ENCODE results near the gene FRMD4A. TPM values are rescaled to one million over a fixed set of nuclear protein-coding genes. Genes with fewer than 3 reads are reported as not detected.
"Not testable (repeated sequence)": the region's sequence is repeated elsewhere in the genome, so short reads cannot be mapped to it uniquely, and the experiment has no call there.

The FRMD4A gene
- polyA plus RNA-seq, 4 donors: 59.5 to 85.2 (median 76.5) TPM

DNA sequence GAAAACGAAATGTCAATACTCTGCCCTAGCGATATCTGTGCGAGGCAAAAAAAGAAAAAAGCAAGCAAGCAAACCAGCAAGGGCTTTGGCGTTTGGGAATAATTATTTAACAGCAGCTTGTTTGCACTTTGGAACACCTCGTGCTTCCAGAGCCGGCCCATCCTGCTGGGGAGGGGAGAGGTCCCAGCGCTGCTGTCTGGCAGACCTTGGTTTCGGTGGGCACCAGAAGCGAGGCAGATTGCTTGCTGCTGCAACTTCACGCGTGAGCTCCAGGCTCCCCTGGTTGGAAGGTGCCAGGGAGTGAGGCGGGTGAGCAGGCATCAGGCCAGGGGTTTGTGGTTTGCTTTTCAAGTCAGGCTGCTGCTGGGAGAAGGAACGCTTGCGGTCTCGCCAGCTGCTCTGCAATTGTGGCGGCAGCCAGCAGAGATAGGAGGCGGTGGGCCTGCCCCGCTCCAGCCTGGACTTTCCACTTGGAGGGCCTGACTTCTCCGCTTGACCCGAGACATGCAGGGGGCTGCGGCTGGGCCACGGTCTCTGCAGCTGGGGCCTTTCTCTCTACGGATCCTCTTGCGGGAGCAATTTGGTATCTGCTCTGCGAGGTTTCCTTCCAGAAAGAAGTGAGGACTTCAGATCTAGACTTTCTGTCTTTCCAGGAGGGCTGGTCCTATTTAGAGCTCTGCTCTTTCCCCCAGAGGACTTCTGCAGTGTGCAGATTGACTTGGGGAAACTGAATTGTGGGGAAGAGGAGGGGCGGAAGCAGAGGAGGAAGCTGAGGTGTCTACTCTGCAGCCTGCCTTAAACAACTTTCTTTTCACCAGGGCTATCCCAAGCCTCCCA lies 612.6 kb downstream of the FRMD4A start:
- DNase-seq (ENCODE audit: low read depth in 4 of 4, low spot score in 3 of 4): no peak

DNA sequence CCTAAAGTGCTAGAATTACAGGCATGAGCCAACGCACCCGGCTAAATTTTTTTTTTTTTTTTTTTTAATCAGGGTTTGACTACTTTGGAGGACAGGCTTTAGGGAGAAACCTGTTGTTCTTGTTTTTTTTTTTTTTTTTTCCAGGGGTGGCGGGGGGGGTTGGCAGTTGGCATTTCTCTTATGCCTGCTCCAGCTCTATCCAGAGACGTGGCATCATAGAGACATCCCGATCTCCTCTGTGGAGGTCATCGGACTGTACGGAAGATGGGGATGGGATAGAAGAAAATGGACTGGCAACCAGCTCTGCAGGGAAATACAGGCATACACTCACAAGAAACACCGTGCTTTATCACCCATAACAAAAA lies 613.2 kb downstream of the FRMD4A start:
- DNase-seq (ENCODE audit: low read depth in 4 of 4, low spot score in 3 of 4): no peak

DNA sequence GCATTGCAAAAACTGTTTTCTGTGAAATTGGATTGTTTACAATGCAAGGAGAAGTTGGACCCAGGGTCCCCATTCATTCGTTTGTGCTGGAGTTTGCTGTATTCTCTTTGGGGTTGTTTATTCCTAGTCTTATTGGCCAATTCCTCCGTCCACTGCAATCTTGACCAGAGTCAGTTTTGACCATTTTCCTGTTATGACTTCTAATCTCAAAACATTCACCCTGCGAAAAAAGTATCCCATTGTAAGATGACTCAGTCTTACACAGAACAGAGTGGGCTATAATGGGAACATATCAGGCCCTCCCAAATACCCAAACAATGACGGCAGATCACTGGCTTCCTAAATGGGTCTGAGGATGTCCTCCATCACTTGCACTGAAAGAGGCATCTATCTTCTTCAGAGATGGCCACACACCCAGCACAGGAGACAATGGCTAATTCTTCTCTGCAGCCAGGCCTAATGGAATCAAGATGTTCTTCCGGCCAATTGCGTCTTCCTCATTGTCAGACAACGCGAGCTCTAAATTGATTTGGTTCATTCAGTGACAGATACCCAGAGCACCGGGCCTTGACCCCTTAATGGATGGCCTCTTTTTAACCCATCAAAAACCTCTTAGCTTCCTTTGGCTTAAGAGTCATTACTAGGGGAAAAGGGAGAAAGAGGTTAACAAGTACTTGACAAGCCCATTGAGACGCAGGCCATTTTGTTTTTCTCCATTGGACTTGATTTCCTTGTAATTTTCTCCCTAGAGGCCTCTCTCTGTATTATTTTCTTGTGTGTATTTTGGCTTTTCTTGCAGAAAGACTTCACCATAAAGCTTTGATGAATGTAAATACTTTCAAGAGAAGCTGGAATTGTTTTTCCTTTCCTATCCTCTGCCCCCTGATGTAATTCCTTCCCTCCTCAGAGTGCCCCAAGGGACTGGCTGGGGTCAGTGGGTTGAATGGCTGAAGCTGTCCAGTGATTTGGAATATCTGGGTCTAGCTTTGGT lies 614.3 kb downstream of the FRMD4A start:
- no peak for DNase-seq (ENCODE audit: low read depth in 4 of 4, low spot score in 3 of 4)

DNA sequence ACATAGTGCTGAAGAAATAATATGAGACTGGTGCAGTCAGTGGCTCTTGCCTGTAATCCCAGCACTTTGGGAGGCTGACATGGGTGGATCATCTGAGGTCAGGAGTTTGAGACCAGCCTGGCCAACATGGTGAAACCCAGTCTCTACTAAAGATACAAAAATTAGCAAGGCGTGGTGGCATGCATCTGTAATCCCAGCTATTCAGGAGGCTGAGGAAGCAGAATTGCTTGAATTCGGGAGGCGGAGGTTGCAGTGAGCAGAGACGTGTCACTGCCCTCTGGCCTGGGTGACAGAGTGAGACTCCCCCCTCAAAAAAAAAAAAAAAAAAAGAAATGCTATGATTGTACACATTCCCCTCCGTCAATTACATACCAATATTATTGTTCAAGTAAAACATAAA lies 615.1 kb downstream of the FRMD4A start:
- not testable (repeated sequence) for DNase-seq (ENCODE audit: low read depth in 4 of 4, low spot score in 3 of 4)

DNA sequence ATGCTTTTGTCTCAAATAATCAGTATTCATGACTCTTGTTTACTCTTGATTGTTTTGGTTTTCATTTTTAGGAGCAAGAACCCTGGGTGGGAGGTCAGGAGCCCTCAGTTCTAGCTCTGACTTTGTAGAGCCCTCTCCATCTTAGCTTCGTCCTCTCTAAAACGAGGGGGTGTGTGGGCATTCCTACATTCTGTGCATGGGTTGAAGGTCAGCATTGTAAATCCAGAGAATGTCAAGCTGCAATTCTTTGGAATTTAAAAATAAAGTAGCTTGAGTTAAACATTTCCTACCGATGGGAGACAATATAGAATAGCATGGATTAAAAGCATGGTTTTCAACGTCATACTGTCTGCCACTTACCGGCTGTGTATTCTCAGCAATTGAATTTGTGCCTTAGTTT lies 615.6 kb downstream of the FRMD4A start:
- no peak for DNase-seq (ENCODE audit: low read depth in 4 of 4, low spot score in 3 of 4)

DNA sequence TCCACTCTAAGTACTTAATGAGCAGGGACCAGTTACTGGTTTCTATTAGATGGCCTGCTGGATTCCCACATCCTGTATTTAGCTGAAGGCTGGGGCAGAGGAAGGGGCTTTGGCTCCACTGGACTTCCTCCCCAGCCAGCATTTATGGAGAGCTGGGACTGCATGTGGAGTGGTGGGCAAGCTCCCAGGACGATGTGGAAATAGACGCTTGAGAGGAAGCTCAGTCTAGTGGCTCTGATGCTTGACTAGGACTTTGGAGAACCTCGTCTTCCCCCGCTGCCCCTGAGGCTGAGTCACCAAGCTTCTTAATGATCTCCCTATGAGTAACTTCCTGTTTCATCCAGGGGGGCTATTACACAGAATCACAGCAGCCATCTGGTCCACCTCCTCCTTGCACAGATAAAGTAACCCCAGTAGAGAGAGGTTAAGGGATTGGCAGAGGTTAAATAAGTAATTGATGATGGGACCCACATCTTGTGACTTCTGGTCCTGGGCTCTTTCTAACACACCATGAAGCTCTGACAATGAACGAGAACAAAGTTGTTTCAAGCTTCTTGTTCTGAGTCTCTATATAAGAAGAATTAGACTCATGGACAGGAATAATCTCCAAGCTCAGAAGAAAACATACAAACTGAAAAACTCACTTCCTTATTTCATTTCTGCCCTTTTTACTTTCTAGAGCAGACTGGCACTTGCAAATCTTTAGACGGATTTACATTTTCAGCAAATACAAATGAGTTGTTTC lies 617.7 kb downstream of the FRMD4A start:
- no peak for DNase-seq (ENCODE audit: low read depth in 4 of 4, low spot score in 3 of 4)

DNA sequence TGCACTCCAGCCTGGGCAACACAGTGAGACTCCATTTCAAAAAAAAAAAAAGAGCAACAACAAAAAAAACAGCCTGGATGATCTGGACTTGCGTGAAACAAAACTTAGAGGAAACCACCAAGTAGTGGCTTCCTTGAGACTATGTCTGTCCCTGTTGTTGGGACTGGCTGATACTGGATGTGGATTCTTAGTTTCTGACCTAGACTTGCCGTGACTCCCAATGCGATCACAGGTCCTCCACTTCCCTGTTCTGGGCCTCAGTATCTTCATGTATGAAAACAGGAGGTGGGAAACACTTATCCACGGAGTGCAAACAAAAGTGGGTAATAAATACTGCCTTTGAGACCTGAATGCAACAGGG lies 618.3 kb downstream of the FRMD4A start:
- no peak for DNase-seq (ENCODE audit: low read depth in 4 of 4, low spot score in 3 of 4)

DNA sequence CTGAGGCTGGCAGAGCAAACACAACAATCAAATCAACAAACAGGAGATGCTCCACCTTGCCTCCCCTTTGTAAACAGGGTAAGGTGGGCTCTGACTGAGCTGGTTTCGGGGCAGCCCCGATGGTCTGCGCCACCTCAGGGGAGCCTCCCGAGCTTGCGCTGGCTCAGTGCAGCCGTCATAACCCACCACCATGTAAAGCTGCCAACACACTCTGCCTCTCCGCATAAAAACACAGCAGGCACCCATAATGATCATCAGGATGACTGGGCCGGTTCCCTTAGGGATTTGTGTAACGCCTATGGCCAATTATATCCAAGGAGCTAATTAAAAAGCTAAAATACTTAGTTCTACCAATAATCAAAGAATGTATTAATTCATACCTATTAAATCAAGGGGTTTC lies 619.4 kb downstream of the FRMD4A start:
- no peak for DNase-seq (ENCODE audit: low read depth in 4 of 4, low spot score in 3 of 4)

DNA sequence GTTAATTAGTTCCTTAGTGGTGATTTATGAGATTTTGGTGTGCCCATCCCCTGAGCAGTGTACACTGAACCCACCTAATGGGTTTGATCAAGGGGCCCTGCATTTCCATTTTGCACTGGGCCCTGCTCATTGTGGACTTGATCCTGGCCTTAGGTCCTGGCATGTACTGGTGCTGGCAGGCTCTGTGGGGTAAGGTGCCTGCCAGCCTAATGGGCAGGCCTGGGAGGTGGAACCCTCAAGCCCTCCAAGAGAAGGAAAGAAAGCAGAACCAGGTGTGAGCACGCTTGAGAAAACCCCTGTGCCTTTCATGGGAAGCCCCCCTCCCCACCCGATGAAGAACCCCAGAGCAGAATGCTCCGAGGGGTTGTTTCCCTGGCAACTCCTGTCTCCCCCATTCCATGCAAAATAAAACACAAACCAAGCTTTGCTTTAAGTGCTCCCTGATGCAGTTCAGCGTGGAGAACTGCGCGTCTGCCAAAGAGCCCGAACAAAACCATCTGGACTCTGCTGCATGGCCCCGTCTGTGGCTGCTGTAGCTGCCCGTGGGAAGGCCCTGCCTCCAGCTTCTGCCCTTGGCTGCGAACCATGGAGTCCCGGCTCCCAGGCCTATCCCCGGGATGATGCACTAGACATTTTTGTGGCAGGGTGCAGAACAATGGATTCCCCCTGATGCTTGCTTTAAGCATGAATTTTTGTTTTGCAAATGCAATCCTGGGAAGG lies 620.6 kb downstream of the FRMD4A start:
- DNase-seq (ENCODE audit: low read depth in 4 of 4, low spot score in 3 of 4): no peak

DNA sequence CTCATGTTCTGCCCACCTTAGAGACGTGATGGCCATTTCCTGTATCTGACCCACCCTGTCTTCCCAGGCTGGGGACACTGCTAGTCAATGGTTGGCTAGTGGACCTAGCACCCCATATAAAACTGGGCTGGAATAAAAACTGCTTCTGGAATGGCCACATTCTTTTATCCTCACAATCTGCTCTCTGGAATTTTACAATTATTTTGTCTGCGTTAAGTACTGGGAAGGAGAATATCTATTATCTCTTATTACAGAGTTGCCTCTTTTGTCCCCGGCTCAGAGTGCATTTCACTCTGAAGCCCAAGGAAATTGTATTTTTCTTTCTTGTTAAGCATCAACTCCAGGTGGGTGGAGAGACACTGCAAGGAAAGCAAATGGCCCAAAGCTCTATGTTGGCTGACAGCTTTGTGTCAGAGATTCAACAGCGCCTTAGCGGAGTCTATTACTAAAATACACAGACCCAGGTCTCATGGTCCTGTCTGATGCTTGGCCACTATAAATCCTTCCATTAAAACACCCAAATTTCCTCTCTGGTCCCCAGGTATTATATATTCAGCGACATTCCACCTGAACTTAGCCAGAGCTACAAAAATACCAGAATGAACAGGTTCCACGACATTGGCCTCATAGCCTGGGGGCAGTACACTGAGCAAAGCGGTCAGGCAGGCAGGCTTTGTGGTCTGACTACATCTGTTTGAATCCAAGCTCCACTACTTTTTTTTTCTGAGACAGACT lies 622.3 kb downstream of the FRMD4A start:
- no peak for DNase-seq (ENCODE audit: low read depth in 4 of 4, low spot score in 3 of 4)

DNA sequence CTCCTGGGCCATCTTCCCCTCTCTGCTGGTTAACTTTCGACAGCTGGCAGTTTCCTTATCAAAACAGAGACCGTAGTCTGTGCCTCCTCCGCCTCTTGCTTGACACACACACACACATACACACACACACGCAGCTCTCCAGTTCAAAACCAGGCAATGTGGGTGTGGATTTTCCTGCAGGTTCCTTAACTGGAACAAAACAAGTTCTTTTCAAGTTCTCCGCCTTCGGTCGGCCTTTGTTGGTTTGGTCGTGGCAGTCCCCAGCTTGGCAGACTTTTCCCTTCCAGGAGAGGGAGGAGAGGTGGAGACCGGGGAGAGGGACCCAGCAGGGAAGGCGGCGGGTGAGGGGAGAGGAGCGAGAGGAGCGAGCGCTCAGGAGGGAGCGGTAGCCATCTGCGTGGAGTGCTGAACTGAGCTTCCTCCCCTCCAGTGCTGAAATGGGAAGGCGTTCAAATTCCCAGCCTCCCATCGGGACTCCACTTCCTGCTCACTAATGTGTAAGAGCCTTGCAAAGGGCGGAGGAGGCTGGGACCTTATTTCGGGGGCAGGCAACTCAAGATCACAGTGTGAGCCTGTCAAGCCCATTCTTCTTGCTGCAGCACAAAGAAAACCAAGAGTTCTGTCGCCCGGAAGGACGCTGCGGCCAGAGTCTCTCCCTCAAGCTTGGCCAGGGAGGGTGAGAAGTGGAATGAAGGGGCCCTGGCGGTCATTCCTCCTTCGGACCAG lies 623.4 kb downstream of the FRMD4A start:
- DNase-seq (ENCODE audit: low read depth in 4 of 4, low spot score in 3 of 4): peak; percentile 80 to 86 (median 85)

DNA sequence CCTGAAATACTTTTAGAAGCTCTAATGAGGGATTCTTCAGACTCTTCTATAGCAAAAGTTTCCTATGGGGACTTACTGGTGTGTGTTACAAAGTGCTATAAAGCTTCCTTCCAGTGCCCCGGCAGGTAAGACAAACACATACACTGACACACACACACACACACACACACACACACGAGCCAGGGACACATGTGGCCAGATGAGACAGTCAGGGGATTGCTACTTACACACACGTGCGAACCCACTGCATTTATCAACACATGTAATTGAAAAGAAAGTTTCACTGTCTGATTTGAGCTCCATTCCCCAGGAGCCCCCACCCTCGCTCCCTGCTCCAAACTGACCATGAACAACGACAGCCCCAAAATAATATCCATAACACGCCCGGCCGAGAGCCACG lies 624.1 kb downstream of the FRMD4A start:
- no peak for DNase-seq (ENCODE audit: low read depth in 4 of 4, low spot score in 3 of 4)

DNA sequence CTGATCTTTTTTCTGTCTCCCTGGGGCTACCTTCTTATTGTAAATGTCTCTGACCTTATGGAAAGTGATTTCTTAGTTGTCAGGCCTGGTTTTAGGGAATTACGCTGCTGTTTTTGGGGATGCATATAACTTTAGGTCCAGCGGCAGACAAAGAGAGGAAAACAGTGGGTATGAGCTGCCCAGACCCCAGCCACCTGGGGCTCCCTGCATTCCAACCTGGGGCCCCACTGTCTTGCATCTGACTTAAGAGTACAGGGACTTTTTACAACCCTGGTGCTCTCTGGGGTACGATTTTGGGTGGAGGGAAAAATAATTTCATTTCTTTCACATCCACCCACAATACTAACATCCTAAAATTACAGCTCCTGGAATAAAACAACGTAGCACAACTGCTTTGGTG lies 624.5 kb downstream of the FRMD4A start:
- no peak for DNase-seq (ENCODE audit: low read depth in 4 of 4, low spot score in 3 of 4)

DNA sequence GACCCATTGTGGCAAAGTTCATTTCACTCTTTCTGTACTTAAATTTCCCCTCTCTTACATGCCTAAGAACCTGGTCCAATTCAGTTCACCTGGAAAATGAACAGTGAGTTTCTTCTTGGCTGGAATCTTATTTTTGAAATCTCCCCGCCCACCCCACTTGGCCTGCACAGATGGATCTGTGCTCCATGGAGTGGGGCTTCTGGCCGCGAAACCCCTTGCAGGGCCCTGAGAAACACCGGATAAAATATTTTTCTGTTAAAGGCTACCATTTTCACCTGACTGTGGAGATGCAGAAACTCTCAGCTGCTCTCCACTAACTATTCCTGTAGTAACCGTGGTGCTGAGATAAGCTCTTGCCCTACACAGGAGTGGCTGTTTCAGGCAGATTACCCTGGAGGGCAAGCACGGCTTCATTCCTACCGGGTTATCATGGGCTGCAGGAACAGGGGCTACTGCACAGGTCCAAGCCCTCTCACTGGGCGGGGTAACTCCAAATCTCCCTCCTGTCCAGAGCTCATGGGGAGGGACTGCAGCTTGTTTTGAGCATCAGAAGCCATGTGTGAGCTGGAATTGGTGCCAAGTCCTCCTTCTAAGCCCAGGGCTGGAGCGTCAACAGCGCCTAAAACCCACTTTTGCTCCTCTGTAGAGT lies 625.1 kb downstream of the FRMD4A start:
- DNase-seq (ENCODE audit: low read depth in 4 of 4, low spot score in 3 of 4): no peak

DNA sequence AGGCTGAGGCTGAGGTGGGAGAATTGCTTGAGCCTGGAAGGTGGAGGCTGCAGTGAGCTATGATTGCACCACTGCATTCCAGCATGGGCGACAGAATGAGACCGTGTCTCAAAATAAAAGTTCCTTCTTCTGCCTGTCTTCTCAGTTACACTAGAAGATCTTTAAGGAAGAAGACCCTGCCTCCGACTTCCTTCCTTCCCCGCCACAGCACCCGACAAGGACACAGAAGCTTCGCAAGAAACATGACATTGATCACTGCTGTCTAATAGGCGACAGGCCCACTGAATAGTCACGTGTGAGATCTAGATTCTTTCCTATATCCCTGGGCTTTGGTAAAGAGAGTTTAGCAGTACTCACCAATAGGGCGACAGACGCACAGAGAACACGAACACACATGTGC lies 625.8 kb downstream of the FRMD4A start:
- DNase-seq (ENCODE audit: low read depth in 4 of 4, low spot score in 3 of 4): no peak

DNA sequence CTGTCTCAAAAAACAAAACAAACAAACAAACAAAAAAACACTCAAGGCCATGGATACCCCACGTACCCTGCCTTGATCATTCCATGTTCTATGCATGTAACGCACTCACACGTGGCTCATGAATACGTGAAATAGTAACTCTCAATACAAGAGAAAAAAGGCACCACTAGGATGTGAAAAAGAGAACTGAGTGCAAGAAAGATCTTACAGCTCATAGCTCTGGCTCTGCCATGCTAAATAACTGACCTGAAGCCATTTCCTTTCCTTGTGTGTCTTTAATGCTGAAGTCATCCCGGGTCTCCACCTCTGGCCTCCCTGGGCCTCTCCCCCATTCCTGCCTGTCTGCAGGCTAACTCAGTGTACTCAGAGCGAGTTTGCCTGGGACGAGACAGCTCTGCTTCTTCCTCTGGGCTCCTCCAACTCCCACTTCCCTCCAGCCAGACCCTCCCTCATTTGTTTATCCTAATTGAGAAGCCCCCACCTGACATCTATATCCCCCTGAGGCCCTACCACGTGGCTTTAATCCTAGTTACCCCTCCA lies 626.7 kb downstream of the FRMD4A start:
- no peak for DNase-seq (ENCODE audit: low read depth in 4 of 4, low spot score in 3 of 4)

DNA sequence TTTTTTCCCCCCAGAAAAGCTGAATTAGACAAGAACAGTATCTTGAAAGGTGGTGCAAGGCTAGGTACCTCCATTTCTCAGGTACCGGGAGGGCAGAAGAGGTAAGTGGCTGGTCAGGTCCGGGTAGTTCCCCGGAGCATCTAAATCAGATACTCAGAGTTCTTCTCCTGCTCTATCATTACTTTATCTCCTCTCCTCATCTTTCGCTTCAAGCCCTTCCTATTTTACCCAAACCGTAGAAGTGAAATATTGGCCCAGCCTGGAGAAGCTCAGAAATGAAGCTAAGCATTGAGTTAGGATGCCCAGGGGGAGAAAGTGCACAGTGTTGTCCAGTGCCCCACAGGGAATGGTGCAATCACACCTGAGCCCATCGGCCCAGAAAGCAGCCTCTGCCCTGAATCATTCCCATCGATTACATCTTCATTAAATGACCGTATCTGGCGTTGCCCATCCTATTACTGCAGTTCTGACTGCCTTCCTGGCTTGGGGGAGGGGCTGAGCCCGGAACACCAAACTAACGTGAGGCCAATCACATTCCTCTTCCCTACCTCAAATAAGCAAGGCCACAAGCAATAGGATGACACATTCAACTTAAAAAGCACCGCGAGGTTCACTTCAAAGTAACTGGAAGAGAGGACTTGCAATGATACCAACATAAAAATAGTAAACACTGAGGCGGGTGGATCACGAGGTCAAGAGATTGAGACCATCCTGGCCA lies 627.5 kb downstream of the FRMD4A start:
- DNase-seq (ENCODE audit: low read depth in 4 of 4, low spot score in 3 of 4): no peak
